BJ (cell line): ENCODE measurements around the gene PCDHGA5. TPM values are rescaled to one million over a fixed set of nuclear protein-coding genes. Genes with fewer than 3 reads are reported as not detected.
"Not testable (repeated sequence)": the region's sequence is repeated elsewhere in the genome, so short reads cannot be mapped to it uniquely, and the experiment has no call there.

ENCODE experiments used
- CTCF ChIA-PET: fragments of 350-600 bp; formaldehyde crosslinking; extraction: SDS; loops from one replicate; lab custom pipeline; 2021; ENCODE audit warnings: antibody characterized with exemption, inconsistent platforms; lab: Yijun Ruan, JAX
- POLR2A ChIA-PET: fragments of 300-600 bp; sonication (Branson Sonifier 250); formaldehyde crosslinking; extraction: SDS; loops from one replicate; lab custom pipeline; 2021; ENCODE audit warnings: antibody characterized with exemption; lab: Charles Lee
- DNase-seq: peaks from one replicate; pipeline ENCODE4 v3.0.0-alpha.2; 2011; ENCODE audit warnings: low read depth
- H3K27me3 ChIP-seq: 2 replicates; pipeline ENCODE4 v1.6.0; 2011; ENCODE audit warnings: low read length; ENCODE audit not compliant: control insufficient read depth, insufficient read depth
- H3K36me3 ChIP-seq: 2 replicates; pipeline ENCODE4 v1.5.1; 2011; ENCODE audit warnings: low read length; ENCODE audit not compliant: control insufficient read depth, insufficient read depth
- H3K4me3 ChIP-seq: 2 replicates; pipeline ENCODE4 v1.5.1; 2011; ENCODE audit warnings: low read depth, mild to moderate bottlenecking, control low read depth, low read length
- polyA plus RNA-seq: library from polyadenylated mRNA; depleted of rRNA; stranded (reverse); fragments of >200 nt; gene quantifications from 2 replicates; pipeline ENCODE4 v1.2.3, GENCODE V29; 2011
- TF ChIP-seq, protein P1 (sequence below): IDR thresholded peaks from 2 replicates; pipeline ENCODE4 v1.5.1; 2011; ENCODE audit warnings: low read depth, mild to moderate bottlenecking, control low read depth, inconsistent platforms, low read length, moderate library complexity; ENCODE audit not compliant: insufficient read depth

Gene PCDHGA5
- polyA plus RNA-seq, 1 experiment: 1.6 TPM

DNA sequence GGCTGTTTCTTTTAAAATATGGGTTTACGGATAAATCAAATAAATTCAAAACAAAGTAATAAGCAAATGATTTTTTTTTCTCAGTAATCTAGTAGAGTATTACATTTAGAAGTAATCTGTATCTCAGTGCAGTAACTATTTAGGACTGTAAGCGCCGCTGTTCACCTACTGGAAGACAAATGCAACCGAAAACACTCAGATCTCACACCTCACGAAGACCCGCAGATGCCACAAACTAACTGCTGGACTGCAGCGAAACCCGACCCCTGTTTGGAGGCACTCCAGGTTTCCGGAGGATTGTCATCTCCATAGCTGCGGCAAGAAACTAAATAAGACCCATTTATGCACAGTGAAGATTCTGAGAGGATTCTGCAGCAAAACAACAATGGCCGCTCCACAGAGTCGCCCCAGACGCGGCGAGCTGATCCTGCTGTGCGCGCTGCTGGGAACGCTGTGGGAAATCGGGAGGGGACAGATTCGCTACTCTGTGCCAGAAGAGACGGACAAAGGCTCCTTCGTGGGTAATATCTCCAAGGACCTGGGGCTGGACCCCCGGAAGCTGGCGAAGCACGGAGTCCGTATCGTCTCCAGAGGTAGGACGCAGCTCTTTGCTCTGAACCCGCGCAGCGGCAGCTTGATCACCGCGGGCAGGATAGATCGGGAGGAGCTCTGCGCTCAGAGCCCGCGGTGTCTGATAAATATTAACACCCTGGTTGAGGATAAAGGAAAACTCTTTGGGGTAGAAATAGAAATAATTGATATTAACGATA is 28.7 kb downstream of the PCDHGA5 start, which contains the start of gene PCDHGA8:
TSS of gene PCDHGA8 (plus strand) at position 205 of the 770 bp plus-strand sequence. CDS start at position 386, 181 bp downstream.
- ChIA-PET CTCF (interaction anchor here (0.6 to 4.7 kb wide), 10 partner anchors 20 to 171 kb away, joined by 3 to 19 read pairs (median 4); partner anchors contain the start of genes PCDHGA1, PCDHGA10, PCDHGA11 and PCDHGA4), POLR2A (interaction anchor here (0.9 kb wide), 1 partner anchor 168 kb away, joined by 3 read pairs; no protein-coding TSS in a partner anchor)
- no peak for DNase-seq
- Histone ChIP-seq H3K4me3 (peak within 1 kb of the TSS; percentile 14; the same call in 1 of the 2 replicates), H3K27me3 (no peaks in the 10 kb centered on the region), H3K36me3 (0 out of 2 replicates have a peak, but pooled peaks cover 2% of the 10 kb centered on the region)
- TF ChIP-seq, protein P1, sequence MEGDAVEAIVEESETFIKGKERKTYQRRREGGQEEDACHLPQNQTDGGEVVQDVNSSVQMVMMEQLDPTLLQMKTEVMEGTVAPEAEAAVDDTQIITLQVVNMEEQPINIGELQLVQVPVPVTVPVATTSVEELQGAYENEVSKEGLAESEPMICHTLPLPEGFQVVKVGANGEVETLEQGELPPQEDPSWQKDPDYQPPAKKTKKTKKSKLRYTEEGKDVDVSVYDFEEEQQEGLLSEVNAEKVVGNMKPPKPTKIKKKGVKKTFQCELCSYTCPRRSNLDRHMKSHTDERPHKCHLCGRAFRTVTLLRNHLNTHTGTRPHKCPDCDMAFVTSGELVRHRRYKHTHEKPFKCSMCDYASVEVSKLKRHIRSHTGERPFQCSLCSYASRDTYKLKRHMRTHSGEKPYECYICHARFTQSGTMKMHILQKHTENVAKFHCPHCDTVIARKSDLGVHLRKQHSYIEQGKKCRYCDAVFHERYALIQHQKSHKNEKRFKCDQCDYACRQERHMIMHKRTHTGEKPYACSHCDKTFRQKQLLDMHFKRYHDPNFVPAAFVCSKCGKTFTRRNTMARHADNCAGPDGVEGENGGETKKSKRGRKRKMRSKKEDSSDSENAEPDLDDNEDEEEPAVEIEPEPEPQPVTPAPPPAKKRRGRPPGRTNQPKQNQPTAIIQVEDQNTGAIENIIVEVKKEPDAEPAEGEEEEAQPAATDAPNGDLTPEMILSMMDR: 0 out of 2 replicates have a peak, but pooled peaks have one; percentile 18

DNA sequence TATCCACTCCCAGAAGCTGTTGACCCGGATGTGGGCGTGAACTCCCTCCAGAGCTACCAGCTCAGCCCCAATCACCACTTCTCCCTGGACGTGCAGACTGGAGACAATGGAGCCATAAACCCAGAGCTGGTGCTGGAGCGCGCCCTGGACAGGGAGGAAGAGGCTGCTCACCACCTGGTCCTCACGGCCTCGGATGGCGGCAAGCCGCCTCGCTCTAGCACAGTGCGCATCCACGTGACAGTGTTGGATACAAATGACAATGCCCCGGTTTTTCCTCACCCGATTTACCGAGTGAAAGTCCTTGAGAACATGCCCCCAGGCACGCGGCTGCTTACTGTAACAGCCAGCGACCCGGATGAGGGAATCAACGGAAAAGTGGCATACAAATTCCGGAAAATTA is 29.3 kb downstream of the PCDHGA5 start:
- Histone ChIP-seq H3K36me3 (0 out of 2 replicates have a peak, but pooled peaks cover 2% of the 10 kb centered on the region), H3K27me3 (no peaks in the 10 kb centered on the region), H3K4me3 (no peak overlapping the region)
- TF ChIP-seq, protein P1: no peak
- CTCF ChIA-PET: interaction anchor here (0.6 to 4.7 kb wide), 7 partner anchors 20 to 171 kb away, joined by 3 to 19 read pairs (median 4); partner anchors contain the start of genes PCDHGA1, PCDHGA10, PCDHGA11 and PCDHGA4
- no peak for DNase-seq
- POLR2A ChIA-PET: interaction anchor here (0.9 kb wide), 1 partner anchor 168 kb away, joined by 3 read pairs; no protein-coding TSS in a partner anchor

DNA sequence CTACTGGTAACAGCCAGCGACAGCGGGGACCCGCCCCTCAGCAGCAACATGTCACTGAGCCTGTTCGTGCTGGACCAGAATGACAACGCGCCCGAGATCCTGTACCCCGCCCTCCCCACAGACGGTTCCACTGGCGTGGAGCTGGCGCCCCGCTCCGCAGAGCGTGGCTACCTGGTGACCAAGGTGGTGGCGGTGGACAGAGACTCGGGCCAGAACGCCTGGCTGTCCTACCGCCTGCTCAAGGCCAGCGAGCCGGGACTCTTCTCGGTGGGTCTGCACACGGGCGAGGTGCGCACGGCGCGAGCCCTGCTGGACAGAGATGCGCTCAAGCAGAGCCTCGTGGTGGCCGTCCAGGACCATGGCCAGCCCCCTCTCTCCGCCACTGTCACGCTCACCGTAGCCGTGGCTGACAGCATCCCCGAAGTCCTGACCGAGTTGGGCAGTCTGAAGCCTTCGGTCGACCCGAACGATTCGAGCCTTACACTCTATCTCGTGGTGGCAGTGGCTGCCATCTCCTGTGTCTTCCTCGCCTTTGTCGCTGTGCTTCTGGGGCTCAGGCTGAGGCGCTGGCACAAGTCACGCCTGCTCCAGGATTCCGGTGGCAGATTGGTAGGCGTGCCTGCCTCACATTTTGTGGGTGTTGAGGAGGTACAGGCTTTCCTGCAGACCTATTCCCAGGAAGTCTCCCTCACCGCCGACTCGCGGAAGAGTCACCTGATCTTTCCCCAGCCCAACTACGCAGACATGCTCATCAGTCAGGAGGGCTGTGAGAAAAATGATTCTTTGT is 30.6 kb downstream of the PCDHGA5 start:
- CTCF ChIA-PET: interaction anchor here (0.6 to 4.7 kb wide), 7 partner anchors 18 to 170 kb away, joined by 3 to 28 read pairs (median 5); partner anchors contain the start of genes PCDHGA10 and PCDHGB3
- POLR2A ChIA-PET: not testable (repeated sequence)

DNA sequence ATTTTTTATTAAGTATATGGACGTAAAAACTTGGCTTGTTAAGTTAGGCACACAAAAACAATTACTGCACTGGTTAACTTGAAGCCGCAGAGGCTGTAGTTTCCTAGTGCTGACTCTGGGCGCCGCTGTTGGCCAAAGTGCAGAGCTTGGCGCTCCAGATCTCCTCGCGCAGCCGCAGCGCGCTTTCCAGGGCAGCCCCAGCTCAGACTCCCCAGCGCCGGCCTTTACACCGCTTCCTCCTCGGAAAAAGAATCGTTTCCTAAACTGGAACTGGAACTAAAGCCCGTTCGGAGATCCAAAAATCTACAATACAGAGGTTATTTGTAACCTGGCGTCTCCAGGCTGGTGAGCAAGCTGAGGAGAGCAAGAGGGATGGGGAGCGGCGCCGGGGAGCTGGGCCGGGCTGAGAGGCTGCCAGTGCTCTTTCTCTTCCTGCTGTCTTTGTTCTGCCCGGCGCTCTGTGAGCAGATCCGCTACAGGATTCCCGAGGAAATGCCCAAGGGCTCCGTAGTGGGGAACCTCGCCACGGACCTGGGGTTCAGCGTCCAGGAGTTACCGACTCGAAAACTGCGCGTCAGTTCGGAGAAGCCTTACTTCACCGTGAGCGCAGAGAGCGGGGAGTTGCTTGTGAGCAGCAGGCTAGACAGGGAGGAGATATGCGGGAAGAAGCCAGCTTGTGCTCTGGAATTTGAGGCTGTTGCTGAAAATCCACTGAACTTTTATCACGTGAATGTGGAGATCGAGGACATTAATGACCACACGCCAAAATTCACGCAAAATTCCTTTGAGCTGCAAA is 34.0 kb downstream of the PCDHGA5 start, which contains the start of gene PCDHGB5:
TSS of gene PCDHGB5 (plus strand) at position 192 of the 796 bp plus-strand sequence. CDS start at position 373, 181 bp downstream.
- ChIA-PET CTCF (interaction anchor here (0.7 to 4.2 kb wide), 21 partner anchors 9 to 168 kb away, joined by 3 to 28 read pairs (median 4); partner anchors contain the start of genes PCDHGA1, PCDHGA10, PCDHGA11 and PCDHGA4), POLR2A (interaction anchor here (0.9 kb wide), 1 partner anchor 160 kb away, joined by 4 read pairs; no protein-coding TSS in a partner anchor)
- H3K4me3 ChIP-seq: peak within 1 kb of the TSS; percentile 35
- not testable (repeated sequence) for DNase-seq, H3K36me3 ChIP-seq, H3K27me3 ChIP-seq
- TF ChIP-seq, protein P1: peak; percentile 63

More for the DNA sequence above, 30.6 kb downstream of the PCDHGA5 start:
- not testable (repeated sequence) for H3K36me3 ChIP-seq, DNase-seq, H3K27me3 ChIP-seq, H3K4me3 ChIP-seq
